HEK293 (cell line): ENCODE measurements around the gene RNF175.

Source experiments
- CTCF ChIA-PET: fragments of 350-600 bp; formaldehyde crosslinking; extraction: SDS; loops from one replicate; lab custom pipeline; 2021; ENCODE audit warnings: antibody characterized with exemption; lab: Yijun Ruan, JAX
- POLR2A ChIA-PET: fragments of 300-600 bp; formaldehyde crosslinking; extraction: SDS; loops from one replicate; lab custom pipeline; 2020; ENCODE audit warnings: antibody characterized with exemption, inconsistent platforms; lab: Yijun Ruan, JAX
- H3K27ac ChIP-seq: fragments of 200-500 bp; sonication (Bioruptor generic); 2 replicates; pipeline ENCODE4 v1.5.1; 2014; ENCODE audit warnings: low read depth, low read length, control low read depth, inconsistent platforms; ENCODE audit errors: extremely low read depth
- H3K36me3 ChIP-seq, 2 experiments: fragments of 200-500 bp in 1 of 2; sonication (Bioruptor generic) in 1 of 2; 1 replicate in 1 of 2; 2 replicates in 1 of 2; pipeline ENCODE4 v1.5.1; 2014 to 2017; ENCODE audit warnings: inconsistent platforms in 2 of 2, low read length in 2 of 2; ENCODE audit not compliant: control insufficient read depth in 2 of 2, insufficient read depth in 1 of 2
- H3K4me1 ChIP-seq: fragments of 200-500 bp; sonication (Bioruptor generic); 2 replicates; pipeline ENCODE4 v1.5.1; 2014; ENCODE audit warnings: mild to moderate bottlenecking, low read length, inconsistent platforms; ENCODE audit not compliant: control insufficient read depth, insufficient read depth
- H3K4me3 ChIP-seq: 2 replicates; pipeline ENCODE4 v1.5.1; 2011; ENCODE audit warnings: low read depth, mild to moderate bottlenecking, control low read depth, low read length, moderate library complexity
- H3K9me3 ChIP-seq: fragments of 200-500 bp; sonication (Bioruptor generic); 2 replicates; pipeline ENCODE4 v1.5.1; 2014; ENCODE audit warnings: low read depth, low read length, inconsistent platforms; ENCODE audit not compliant: control insufficient read depth, insufficient read depth
- BCL11A ChIP-seq: fragments of 450-650 bp; formaldehyde crosslinking; IDR thresholded peaks from 2 replicates; pipeline ENCODE4 v1.5.1; 2016; ENCODE audit warnings: low read depth, missing biosample characterization, missing genetic modification characterization
- GFI1B ChIP-seq: fragments of 450-650 bp; formaldehyde crosslinking; IDR thresholded peaks from 2 replicates; pipeline ENCODE4 v1.5.1; 2016; ENCODE audit warnings: missing biosample characterization, missing genetic modification characterization
- PRDM6 ChIP-seq: fragments of 450-650 bp; formaldehyde crosslinking; IDR thresholded peaks from 2 replicates; pipeline ENCODE4 v1.5.1; 2017; ENCODE audit warnings: missing biosample characterization, missing genetic modification characterization
- REPIN1 ChIP-seq: fragments of 450-650 bp; formaldehyde crosslinking; IDR thresholded peaks from 2 replicates; pipeline ENCODE4 v1.5.1; 2017; ENCODE audit warnings: missing biosample characterization, missing genetic modification characterization, low read depth
- SALL2 ChIP-seq: fragments of 450-650 bp; formaldehyde crosslinking; IDR thresholded peaks from 2 replicates; pipeline ENCODE4 v1.5.0; 2017; ENCODE audit warnings: missing biosample characterization, mild to moderate bottlenecking, missing genetic modification characterization, borderline replicate concordance
- SCRT1 ChIP-seq: fragments of 450-650 bp; formaldehyde crosslinking; IDR thresholded peaks from 2 replicates; pipeline ENCODE4 v1.5.1; 2016; ENCODE audit warnings: missing biosample characterization, missing genetic modification characterization, borderline replicate concordance
- SP7 ChIP-seq: fragments of 450-650 bp; formaldehyde crosslinking; IDR thresholded peaks from 2 replicates; pipeline ENCODE4 v1.5.1; 2016; ENCODE audit warnings: missing biosample characterization, missing genetic modification characterization
- TCF7L2 ChIP-seq: IDR thresholded peaks from 2 replicates; pipeline ENCODE4 v1.6.1; 2011; ENCODE audit warnings: low read depth, mild to moderate bottlenecking, inconsistent platforms, low read length, moderate library complexity, borderline replicate concordance
- YY2 ChIP-seq: fragments of 450-650 bp; formaldehyde crosslinking; IDR thresholded peaks from 2 replicates; pipeline ENCODE4 v1.5.1; 2016; ENCODE audit warnings: missing biosample characterization, missing genetic modification characterization
- ZBTB20 ChIP-seq: fragments of 450-650 bp; formaldehyde crosslinking; IDR thresholded peaks from 2 replicates; pipeline ENCODE4 v1.5.1; 2016; ENCODE audit warnings: missing biosample characterization, missing genetic modification characterization
- ZBTB44 ChIP-seq: fragments of 450-650 bp; IDR thresholded peaks from 2 replicates; pipeline ENCODE4 v1.5.1; 2018; ENCODE audit warnings: missing biosample characterization, mild to moderate bottlenecking, missing genetic modification characterization
- ZBTB48 ChIP-seq: fragments of 450-650 bp; formaldehyde crosslinking; IDR thresholded peaks from 2 replicates; pipeline ENCODE4 v1.5.1; 2016; ENCODE audit warnings: missing biosample characterization, missing genetic modification characterization
- ZIC2 ChIP-seq: fragments of 450-650 bp; formaldehyde crosslinking; IDR thresholded peaks from 2 replicates; pipeline ENCODE4 v1.5.1; 2016; ENCODE audit warnings: missing biosample characterization, missing genetic modification characterization
- ZNF174 ChIP-seq: fragments of 450-650 bp; formaldehyde crosslinking; IDR thresholded peaks from 2 replicates; pipeline ENCODE4 v1.5.0; 2017; ENCODE audit warnings: missing biosample characterization, mild to moderate bottlenecking, missing genetic modification characterization
- ZNF184 ChIP-seq: fragments of 450-650 bp; IDR thresholded peaks from 2 replicates; pipeline ENCODE4 v1.5.1; 2018; ENCODE audit warnings: missing biosample characterization, mild to moderate bottlenecking, missing genetic modification characterization
- ZNF214 ChIP-seq: fragments of 450-650 bp; formaldehyde crosslinking; IDR thresholded peaks from 2 replicates; pipeline ENCODE4 v1.5.1; 2017; ENCODE audit warnings: missing biosample characterization, mild to moderate bottlenecking, missing genetic modification characterization, borderline replicate concordance
- ZNF223 ChIP-seq: fragments of 450-650 bp; formaldehyde crosslinking; IDR thresholded peaks from 2 replicates; pipeline ENCODE4 v1.5.1; 2016; ENCODE audit warnings: missing biosample characterization, missing genetic modification characterization
- ZNF239 ChIP-seq: fragments of 450-650 bp; formaldehyde crosslinking; IDR thresholded peaks from 2 replicates; pipeline ENCODE4 v1.5.1; 2016; ENCODE audit warnings: missing biosample characterization, missing genetic modification characterization
- ZNF248 ChIP-seq: fragments of 450-650 bp; formaldehyde crosslinking; IDR thresholded peaks from 2 replicates; pipeline ENCODE4 v1.5.1; 2017; ENCODE audit warnings: missing biosample characterization, missing genetic modification characterization
- ZNF266 ChIP-seq: fragments of 450-650 bp; formaldehyde crosslinking; IDR thresholded peaks from 2 replicates; pipeline ENCODE4 v1.5.1; 2016; ENCODE audit warnings: missing biosample characterization, missing genetic modification characterization, low read depth
- ZNF311 ChIP-seq: fragments of 450-650 bp; formaldehyde crosslinking; IDR thresholded peaks from 2 replicates; pipeline ENCODE4 v1.5.1; 2017; ENCODE audit warnings: missing biosample characterization, missing genetic modification characterization, borderline replicate concordance
- ZNF354C ChIP-seq: fragments of 450-650 bp; formaldehyde crosslinking; IDR thresholded peaks from 2 replicates; pipeline ENCODE4 v1.5.1; 2016; ENCODE audit warnings: missing biosample characterization, missing genetic modification characterization, low read depth, borderline replicate concordance
- ZNF362 ChIP-seq: fragments of 450-650 bp; formaldehyde crosslinking; IDR thresholded peaks from 2 replicates; pipeline ENCODE4 v1.5.1; 2016; ENCODE audit warnings: missing biosample characterization, missing genetic modification characterization
- ZNF433 ChIP-seq: fragments of 450-650 bp; formaldehyde crosslinking; IDR thresholded peaks from 2 replicates; pipeline ENCODE4 v1.5.1; 2016; ENCODE audit warnings: missing biosample characterization, missing genetic modification characterization, low read depth
- ZNF473 ChIP-seq: fragments of 450-650 bp; formaldehyde crosslinking; IDR thresholded peaks from 2 replicates; pipeline ENCODE4 v1.5.1; 2017; ENCODE audit warnings: missing biosample characterization, missing genetic modification characterization
- ZNF521 ChIP-seq: fragments of 450-650 bp; formaldehyde crosslinking; IDR thresholded peaks from 2 replicates; pipeline ENCODE4 v1.5.1; 2017; ENCODE audit warnings: missing biosample characterization, mild to moderate bottlenecking, missing genetic modification characterization
- ZNF544 ChIP-seq: fragments of 450-650 bp; formaldehyde crosslinking; IDR thresholded peaks from 2 replicates; pipeline ENCODE4 v1.5.0; 2017; ENCODE audit warnings: missing biosample characterization, missing genetic modification characterization
- ZNF585B ChIP-seq: fragments of 450-650 bp; formaldehyde crosslinking; IDR thresholded peaks from 2 replicates; pipeline ENCODE4 v1.5.1; 2016; ENCODE audit warnings: missing biosample characterization, missing genetic modification characterization
- ZNF747 ChIP-seq: fragments of 450-650 bp; formaldehyde crosslinking; IDR thresholded peaks from 2 replicates; pipeline ENCODE4 v1.5.1; 2016; ENCODE audit warnings: missing biosample characterization, missing genetic modification characterization
- ZNF830 ChIP-seq: fragments of 450-650 bp; IDR thresholded peaks from 2 replicates; pipeline ENCODE4 v1.5.0; 2018; ENCODE audit warnings: missing biosample characterization, missing genetic modification characterization, low read depth, mild to moderate bottlenecking, moderate library complexity
- TF ChIP-seq, protein P1 (sequence below): fragments of 450-650 bp; formaldehyde crosslinking; IDR thresholded peaks from 2 replicates; pipeline ENCODE4 v1.5.1; 2017; ENCODE audit warnings: missing biosample characterization, missing genetic modification characterization
- TF ChIP-seq, protein P2 (sequence below): fragments of 450-650 bp; formaldehyde crosslinking; IDR thresholded peaks from 2 replicates; pipeline ENCODE4 v1.5.1; 2016; ENCODE audit warnings: missing biosample characterization, missing genetic modification characterization

The RNF175 gene

DNA sequence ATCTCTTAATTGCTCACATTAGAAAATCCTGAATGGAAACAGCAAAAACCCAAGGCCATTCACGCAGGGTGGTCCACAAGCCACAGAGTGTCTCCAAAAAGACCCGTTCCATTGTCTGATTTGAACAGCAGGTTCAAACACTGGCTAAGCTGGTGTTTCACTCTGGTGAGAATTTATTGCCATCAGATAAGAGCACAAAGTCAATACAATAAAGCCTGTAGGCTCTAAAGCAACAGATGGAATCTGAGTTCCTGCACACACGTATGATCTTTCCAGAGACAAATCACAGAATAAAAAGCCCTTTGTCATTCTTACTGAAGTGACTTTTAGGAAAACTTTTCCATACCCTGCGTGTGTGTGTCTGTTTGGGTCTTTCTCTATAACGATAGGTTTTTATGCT is 34.2 kb upstream of the RNF175 start:
- POLR2A ChIA-PET, result interaction anchor here (0.6 kb wide), 1 partner anchor 372 kb away, joined by 3 read pairs; no protein-coding TSS in a partner anchor
- Histone ChIP-seq H3K4me1 (peaks cover 17% of the 10 kb centered on the region), H3K27ac (peak overlapping the region; percentile 1; the same call in 1 of the 2 replicates), H3K36me3 (no peaks in the 10 kb centered on the region), H3K9me3 (no peaks in the 10 kb centered on the region), H3K4me3 (no peak overlapping the region)
- CTCF ChIA-PET, result no interaction called here
- TF ChIP-seq SP7 (tag by site-specific recombination) (no peak), ZNF174 (no peak), ZNF266 (no peak), ZNF239 (tag by site-specific recombination) (no peak), ZBTB44 (peak; percentile 51; the same call in 1 of the 2 replicates), ZNF354C (tag by site-specific recombination) (no peak), ZNF544 (tag by site-specific recombination) (no peak), ZNF184 (tag by site-specific recombination) (no peak), ZBTB20 (tag by site-specific recombination) (no peak), REPIN1 (tag by site-specific recombination) (no peak), ZNF473 (no peak), SALL2 (tag by site-specific recombination) (no peak), ZNF830 (tag by site-specific recombination) (no peak), ZBTB48 (tag by site-specific recombination) (no peak), ZIC2 (tag by site-specific recombination) (0 out of 2 replicates have a peak, but pooled peaks have one; percentile 23), ZNF747 (tag by site-specific recombination) (no peak), ZNF433 (tag by site-specific recombination) (no peak), SCRT1 (tag by site-specific recombination) (peak; percentile 92), ZNF521 (tag by site-specific recombination) (no peak), YY2 (tag by site-specific recombination) (no peak), ZNF248 (no peak), BCL11A (0 out of 2 replicates have a peak, but pooled peaks have one; percentile 25), ZNF362 (no peak), ZNF311 (tag by site-specific recombination) (no peak), GFI1B (tag by site-specific recombination) (peak; percentile 75), ZNF585B (tag by site-specific recombination) (no peak), ZNF223 (tag by site-specific recombination) (no peak), PRDM6 (tag by site-specific recombination) (peak; percentile 92), ZNF214 (no peak), TCF7L2 (peak; percentile 74; the same call in 1 of the 2 replicates)
- TF ChIP-seq, protein P1, sequence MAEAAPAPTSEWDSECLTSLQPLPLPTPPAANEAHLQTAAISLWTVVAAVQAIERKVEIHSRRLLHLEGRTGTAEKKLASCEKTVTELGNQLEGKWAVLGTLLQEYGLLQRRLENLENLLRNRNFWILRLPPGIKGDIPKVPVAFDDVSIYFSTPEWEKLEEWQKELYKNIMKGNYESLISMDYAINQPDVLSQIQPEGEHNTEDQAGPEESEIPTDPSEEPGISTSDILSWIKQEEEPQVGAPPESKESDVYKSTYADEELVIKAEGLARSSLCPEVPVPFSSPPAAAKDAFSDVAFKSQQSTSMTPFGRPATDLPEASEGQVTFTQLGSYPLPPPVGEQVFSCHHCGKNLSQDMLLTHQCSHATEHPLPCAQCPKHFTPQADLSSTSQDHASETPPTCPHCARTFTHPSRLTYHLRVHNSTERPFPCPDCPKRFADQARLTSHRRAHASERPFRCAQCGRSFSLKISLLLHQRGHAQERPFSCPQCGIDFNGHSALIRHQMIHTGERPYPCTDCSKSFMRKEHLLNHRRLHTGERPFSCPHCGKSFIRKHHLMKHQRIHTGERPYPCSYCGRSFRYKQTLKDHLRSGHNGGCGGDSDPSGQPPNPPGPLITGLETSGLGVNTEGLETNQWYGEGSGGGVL, result no peak
- TF ChIP-seq, protein P2, sequence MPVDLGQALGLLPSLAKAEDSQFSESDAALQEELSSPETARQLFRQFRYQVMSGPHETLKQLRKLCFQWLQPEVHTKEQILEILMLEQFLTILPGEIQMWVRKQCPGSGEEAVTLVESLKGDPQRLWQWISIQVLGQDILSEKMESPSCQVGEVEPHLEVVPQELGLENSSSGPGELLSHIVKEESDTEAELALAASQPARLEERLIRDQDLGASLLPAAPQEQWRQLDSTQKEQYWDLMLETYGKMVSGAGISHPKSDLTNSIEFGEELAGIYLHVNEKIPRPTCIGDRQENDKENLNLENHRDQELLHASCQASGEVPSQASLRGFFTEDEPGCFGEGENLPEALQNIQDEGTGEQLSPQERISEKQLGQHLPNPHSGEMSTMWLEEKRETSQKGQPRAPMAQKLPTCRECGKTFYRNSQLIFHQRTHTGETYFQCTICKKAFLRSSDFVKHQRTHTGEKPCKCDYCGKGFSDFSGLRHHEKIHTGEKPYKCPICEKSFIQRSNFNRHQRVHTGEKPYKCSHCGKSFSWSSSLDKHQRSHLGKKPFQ (tag by site-specific recombination), result peak; percentile 48; the same call in 1 of the 2 replicates
